Measurements from ENCODE around the gene NUP214. TPM values are rescaled to one million over a fixed set of nuclear protein-coding genes. Genes with fewer than 3 reads are reported as not detected.

The NUP214 gene
- total RNA-seq, 4 donors from 2014 or later, result 25.8 to 68.2 (median 36.9) TPM

- TF ChIP-seq POLR2AphosphoS5 (IDR thresholded peaks at IDR 0.05) (no peak), EP300 (IDR thresholded peaks at IDR 0.05) (no peak), CTCF (IDR thresholded peaks at IDR 0.05) (no peak), POLR2A (IDR thresholded peaks at IDR 0.05) (no peak)
- Histone ChIP-seq H3K27ac (no peak overlapping the region), H3K4me3 (no peak overlapping the region), H3K9me3 (no peaks in the 10 kb centered on the region), H3K27me3 (no peaks in the 10 kb centered on the region), H3K36me3 (peaks cover 0 to 78% of the 10 kb centered on the region in 2 donors), H3K4me1 (peaks cover 0 to 19% (median 8%) of the 10 kb centered on the region in 3 donors)
- no peak for ATAC-seq
- WGBS, 2 donors (ENCODE audit: low coverage in 1 of 2), result 89 to 93% methylated on average over 6 to 10 of the region's 11 CpGs
Observed at GRCh38 chr9:131233556-131233955, 108.2 kb downstream of the NUP214 start.

GRCh38 chr9:131233995-131234394 is 108.6 kb downstream of the NUP214 start:
- H3K27me3 ChIP-seq, result no peaks in the 10 kb centered on the region
- no peak overlapping the region for H3K4me3 ChIP-seq
- H3K36me3 ChIP-seq, result peaks cover 0 to 73% of the 10 kb centered on the region in 2 donors
- WGBS, 2 donors (ENCODE audit: low coverage in 1 of 2), result 76 to 87% methylated on average over 3 to 6 of the region's 9 CpGs
- peaks cover 0 to 23% (median 10%) of the 10 kb centered on the region in 3 donors for H3K4me1 ChIP-seq
- H3K9me3 ChIP-seq, result no peaks in the 10 kb centered on the region
- TF ChIP-seq EP300 (IDR thresholded peaks at IDR 0.05), result no peak
- no peak for TF ChIP-seq CTCF (IDR thresholded peaks at IDR 0.05)
- no peak for TF ChIP-seq POLR2A (IDR thresholded peaks at IDR 0.05)
- TF ChIP-seq POLR2AphosphoS5 (IDR thresholded peaks at IDR 0.05), result no peak
- ATAC-seq, result no peak
- H3K27ac ChIP-seq, result no peak overlapping the region

- Histone ChIP-seq H3K9me3 (no peaks in the 10 kb centered on the region), H3K27me3 (no peaks in the 10 kb centered on the region), H3K27ac (no peak overlapping the region), H3K4me3 (no peak overlapping the region), H3K36me3 (peaks cover 0 to 64% of the 10 kb centered on the region in 2 donors), H3K4me1 (peaks cover 0 to 24% (median 10%) of the 10 kb centered on the region in 3 donors)
- no peak for TF ChIP-seq POLR2A (IDR thresholded peaks at IDR 0.05)
- 80 to 83% methylated on average over 11 to 13 of the region's 16 CpGs for WGBS, 2 donors (ENCODE audit: low coverage in 1 of 2)
- ATAC-seq, result no peak
Observed at GRCh38 chr9:131234799-131235479, 109.6 kb downstream of the NUP214 start.

- TF ChIP-seq EP300 (IDR thresholded peaks at IDR 0.05) (no peak), POLR2A (IDR thresholded peaks at IDR 0.05) (no peak), POLR2AphosphoS5 (IDR thresholded peaks at IDR 0.05) (no peak), CTCF (IDR thresholded peaks at IDR 0.05) (no peak)
- ATAC-seq, result no peak
- Histone ChIP-seq H3K4me1 (peaks cover 0 to 24% (median 10%) of the 10 kb centered on the region in 3 donors), H3K36me3 (peaks cover 0 to 58% of the 10 kb centered on the region in 2 donors), H3K27ac (no peak overlapping the region), H3K4me3 (no peak overlapping the region), H3K27me3 (no peaks in the 10 kb centered on the region), H3K9me3 (no peaks in the 10 kb centered on the region)
- WGBS, 2 donors (ENCODE audit: low coverage in 1 of 2), result 57 to 83% methylated on average over 1 of the region's 9 CpGs
Observed at GRCh38 chr9:131235480-131235851, 110.1 kb downstream of the NUP214 start.

GRCh38 chr9:131236161-131236560 is 110.8 kb downstream of the NUP214 start:
- Histone ChIP-seq H3K4me3 (no peak overlapping the region), H3K9me3 (no peaks in the 10 kb centered on the region), H3K27ac (no peak overlapping the region), H3K27me3 (no peaks in the 10 kb centered on the region), H3K4me1 (peaks cover 0 to 24% (median 10%) of the 10 kb centered on the region in 3 donors), H3K36me3 (peaks cover 0 to 51% of the 10 kb centered on the region in 2 donors)
- TF ChIP-seq POLR2AphosphoS5 (IDR thresholded peaks at IDR 0.05) (no peak), EP300 (IDR thresholded peaks at IDR 0.05) (no peak), POLR2A (IDR thresholded peaks at IDR 0.05) (no peak), CTCF (IDR thresholded peaks at IDR 0.05) (no peak)
- 92 to 100% methylated on average over 1 to 6 of the region's 8 CpGs for WGBS, 2 donors (ENCODE audit: low coverage in 1 of 2)
- ATAC-seq, result no peak

Data from gastroesophageal sphincter (tissue), 4 donors.